Measurements from ENCODE around the gene OR2T27.
"Not testable (repeated sequence)": the region's sequence is repeated elsewhere in the genome, so short reads cannot be mapped to it uniquely, and the experiment has no call there.

- TF ChIP-seq CTCF (IDR thresholded peaks at IDR 0.05; ENCODE audit: insufficient read depth, low read depth, low read length); EZH2 (IDR thresholded peaks at IDR 0.05; ENCODE audit: insufficient read depth, low read length): not testable (repeated sequence)
Observed at GRCh38 chr1:248641583-248641982, 13.7 kb downstream of the OR2T27 start.
